Fibroblast of skin of scalp (primary cell): ENCODE results near the gene RASSF8.
"Not testable (repeated sequence)": the region's sequence is repeated elsewhere in the genome, so short reads cannot be mapped to it uniquely, and the experiment has no call there.

Experiments
- DNase-seq: peaks from one replicate; pipeline ENCODE4 v3.0.0-alpha.2; 2013

The RASSF8 gene

DNA sequence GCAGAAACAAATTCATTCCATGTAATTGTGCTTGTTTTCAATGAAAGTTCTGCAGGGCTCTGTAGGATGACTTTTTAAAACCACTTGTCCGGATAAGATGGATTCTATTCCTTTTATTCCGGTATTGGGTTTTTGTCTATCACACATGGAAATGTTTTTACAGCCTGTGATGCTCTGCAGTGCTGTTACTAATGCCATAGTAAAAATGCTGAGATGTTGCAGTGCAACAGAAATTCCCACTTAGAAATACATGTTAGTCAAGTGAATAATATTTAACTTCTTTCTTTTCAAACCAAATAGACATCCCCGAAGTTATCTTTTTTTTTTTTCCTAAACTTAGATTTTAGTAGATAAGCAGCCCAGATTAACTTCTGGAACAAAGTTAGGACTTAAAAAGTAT, 71.9 kb downstream of the RASSF8 start:
- DNase-seq = no peak

DNA sequence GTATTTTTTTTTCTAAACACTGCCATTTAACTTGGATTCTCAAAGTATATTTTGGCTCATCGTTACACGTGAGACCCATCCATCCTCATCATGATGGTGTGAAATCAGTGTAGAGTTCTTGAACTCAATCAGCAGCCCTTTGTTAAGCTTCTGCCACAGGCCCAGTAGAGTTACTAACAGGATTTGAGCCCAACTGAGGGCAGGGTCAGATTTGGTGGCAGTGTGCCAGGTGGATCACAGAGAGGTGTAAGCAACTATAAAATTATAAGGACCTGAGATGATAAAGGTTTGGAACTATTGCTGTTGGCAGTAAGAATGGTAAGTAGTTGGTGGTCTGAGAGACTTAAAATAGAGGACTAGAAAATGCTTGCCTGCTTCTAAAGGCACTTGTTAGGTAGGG, 72.8 kb downstream of the RASSF8 start:
- DNase-seq = no peak

DNA sequence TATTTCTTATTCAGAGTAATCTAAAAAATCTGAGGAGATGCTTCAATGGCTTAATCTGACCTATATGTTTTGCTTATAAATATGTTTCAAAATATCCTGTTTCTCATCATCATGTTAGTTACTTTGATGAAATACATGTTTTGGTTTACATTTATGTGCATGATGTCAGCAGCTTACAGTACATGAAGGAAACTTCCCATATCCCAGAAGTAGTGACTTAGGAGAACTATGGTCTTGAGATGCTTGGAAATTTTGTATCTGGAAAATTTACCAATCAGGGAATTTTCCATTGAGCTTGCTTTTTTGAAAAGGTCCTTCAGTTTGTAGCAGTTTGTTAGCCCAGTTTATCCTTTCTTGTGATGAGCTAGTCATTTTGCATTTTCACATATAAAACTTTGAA, 73.3 kb downstream of the RASSF8 start:
- DNase-seq = no peak

DNA sequence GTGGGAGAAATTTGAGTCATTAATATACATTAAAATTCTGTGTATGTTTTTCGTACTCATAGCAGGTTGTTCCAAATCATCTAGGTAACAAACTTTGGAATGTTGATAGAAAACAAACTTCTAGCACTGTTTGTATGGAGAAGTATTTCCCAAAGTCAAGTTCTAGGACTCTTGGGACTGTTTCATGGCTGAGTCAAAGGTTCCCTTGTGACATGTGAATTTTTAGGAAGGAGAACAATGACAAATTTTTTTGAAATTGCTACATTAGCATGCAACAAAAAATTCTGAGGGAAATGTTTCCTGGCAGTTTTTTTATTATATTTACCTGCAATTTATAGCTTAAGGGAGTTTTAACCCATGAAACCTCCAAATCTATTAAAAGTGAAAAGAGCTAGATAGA, 73.8 kb downstream of the RASSF8 start:
- DNase-seq = no peak

DNA sequence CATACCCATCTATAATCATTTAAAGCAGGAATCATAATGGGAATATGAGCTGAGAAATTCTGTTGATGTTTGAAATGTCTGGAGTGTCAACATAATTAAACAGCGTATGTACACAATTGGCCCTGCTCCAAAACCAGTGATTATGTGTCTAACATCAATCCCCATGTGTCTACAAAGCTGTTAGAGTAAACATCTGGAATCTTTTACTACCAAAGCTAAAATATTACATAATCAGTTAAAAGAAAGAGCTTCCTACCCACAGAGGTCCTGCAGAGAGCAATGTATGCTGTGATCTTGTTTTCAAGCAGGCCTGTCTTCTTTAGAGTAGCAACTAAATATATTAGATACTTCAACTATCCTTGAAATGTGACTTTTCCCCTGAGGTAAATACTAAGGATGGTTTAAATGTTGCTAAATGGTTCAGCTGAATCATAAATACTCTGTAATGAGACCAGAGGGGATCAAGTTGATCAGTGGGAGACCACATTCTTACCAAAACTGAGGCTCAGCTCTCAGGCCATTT, 74.3 kb downstream of the RASSF8 start:
- peak; percentile 88 for DNase-seq

DNA sequence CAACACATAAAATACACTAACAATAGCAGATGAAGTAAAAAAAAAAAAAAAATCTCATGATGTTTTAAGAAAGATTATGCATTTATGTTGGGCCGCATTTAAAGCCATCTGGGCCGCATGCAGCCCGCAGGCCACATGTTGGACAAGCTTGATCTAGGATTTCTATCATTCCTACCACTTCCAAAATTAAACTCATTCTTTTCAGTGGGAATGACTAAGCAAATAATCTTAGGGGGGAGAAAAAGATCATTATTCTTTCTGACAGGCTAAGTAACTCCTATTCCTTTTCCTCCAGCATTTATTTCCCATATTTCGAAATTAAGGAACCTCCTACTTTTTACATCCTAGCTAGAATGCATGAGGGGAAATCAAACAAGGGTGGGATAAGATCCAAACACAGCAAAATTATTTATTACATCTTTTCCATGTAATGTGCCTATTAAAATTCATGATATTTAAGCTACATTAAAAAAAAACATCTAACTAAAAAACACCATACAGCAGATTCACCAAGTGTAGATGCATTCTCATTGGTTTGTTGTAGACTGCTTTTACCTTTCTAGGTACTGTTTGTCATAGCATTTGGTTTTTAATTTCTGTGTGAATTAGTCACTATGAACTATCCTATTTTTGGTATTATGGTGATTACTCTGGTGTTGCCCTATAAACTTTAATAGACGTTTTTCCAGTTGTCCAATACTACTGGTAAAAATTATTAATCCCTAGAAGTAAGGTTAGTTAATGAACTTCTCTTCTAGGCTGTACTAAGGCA, 76.1 kb downstream of the RASSF8 start:
- peak; percentile 77 for DNase-seq

DNA sequence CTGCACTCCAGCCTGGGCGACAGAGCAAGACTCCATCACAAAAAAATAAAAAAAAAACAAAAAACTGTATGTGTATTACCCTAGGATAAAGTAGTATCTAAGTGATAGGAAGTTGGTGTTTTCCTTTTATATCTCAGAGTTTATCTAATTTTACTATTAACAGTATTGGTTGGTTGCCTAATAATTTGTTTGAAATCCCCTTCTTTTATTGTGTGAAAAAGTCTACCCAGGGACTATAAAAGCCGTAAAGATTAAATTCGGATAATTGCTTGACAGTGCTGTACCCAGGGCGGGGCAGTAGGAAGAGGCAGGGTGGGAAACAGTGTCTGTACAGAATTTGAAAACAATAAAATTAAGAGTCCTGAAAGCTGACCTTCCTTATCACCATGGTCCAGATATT, 78.4 kb downstream of the RASSF8 start:
- no peak for DNase-seq

DNA sequence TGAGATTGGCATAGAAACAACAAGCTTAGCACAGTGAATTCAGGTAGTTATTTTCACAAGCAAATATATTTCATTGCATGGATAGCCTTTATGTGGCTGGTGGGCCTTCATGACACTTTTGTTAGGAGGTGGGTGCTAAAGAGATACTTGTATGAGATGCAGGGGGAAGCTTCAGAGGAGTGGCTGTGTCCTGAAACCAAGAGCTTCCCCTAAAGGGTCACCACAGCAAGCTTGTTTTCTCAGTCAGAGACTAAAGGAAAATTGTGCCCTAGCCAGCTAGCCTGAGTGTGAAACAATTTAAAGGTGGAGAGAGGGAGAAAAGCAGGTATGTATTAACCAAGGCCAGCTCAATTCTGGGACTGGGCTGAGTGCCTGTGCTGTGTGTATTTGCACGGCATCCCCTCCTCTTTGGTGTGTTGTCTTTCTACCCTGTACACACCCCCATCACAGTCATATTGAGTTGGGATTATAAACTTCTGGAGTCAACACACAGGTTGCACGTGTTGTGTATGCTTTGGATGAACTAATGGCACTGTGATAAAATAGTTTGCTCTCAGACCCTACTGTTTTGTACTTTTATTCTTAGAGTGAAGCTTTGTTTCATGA, 79.2 kb downstream of the RASSF8 start:
- DNase-seq = no peak

DNA sequence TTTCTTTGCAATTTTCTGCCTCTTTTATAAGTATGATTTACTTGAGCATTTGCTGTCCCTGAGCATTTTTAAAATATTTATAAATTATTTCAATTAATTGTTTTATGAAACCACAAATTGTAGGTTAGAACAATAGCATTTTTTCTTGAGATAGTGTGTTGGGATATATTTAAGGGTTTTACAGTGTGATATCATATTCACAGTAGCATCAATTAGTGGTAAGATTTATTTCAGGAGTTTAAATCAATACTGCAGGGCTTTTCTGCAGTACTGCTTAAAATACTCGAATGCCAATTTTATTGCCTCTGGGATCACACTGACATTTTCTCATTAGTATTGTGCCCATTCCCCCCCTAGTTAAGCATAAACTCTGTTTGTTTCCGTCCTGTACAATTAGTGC, 84.2 kb downstream of the RASSF8 start:
- DNase-seq = no peak

DNA sequence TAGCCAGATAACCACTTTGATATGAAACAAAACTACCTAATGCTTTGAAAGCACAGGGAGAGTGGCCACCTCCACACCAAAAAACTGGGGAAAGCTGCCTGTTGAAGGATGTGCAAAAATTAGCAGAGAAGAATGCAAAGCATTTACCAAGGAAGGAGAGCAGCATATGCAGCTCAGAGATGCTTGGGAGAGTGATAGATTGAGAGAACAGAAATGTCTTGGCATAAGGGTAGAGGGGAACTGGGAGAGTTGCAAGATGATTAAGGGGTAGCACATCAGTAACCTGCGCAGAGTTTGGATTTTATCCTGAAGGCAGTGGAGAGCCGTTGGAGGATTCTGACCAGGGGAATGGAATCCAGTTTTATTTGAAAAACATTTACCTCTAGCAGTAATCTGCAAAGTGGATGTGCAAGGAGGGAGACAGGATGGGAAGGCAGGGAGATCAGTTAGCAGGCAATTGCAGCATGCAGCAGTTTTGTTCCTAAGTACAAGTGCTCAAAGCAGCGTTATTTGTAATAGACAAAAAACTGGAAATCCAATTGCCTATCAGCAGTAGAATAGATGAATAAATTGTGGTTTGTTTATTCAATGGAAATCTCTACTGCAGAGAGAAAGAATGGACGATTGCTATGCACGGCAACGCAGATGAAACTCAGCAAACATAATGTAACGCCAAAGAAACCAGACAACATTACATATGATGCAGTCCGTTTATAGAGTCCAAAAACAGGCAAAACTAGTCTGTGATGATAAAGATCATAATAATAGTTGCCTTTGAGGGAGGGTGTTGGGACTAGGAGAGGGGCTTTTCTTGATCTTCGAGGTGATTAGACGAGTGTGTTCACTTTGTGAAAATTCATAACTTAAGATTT, 84.9 kb downstream of the RASSF8 start:
- no peak for DNase-seq

DNA sequence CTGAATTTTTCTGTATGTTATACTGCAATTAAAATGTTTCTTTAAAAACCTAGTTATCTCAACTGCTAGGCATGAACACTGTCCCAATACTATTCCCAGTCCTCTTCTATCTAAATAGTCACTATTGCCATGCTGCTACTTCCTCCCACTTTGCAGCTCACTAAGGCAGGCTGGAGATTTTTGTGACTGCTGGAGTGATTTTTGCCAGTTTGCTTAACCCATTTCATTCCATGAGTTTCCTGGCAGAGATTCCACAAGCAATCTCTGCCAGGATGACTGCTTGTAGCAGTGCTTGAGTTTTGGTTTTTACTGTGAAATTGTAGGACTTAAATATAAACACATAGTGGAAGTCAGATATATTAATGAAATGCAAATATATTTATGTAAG, 85.5 kb downstream of the RASSF8 start:
- DNase-seq = peak; percentile 53

DNA sequence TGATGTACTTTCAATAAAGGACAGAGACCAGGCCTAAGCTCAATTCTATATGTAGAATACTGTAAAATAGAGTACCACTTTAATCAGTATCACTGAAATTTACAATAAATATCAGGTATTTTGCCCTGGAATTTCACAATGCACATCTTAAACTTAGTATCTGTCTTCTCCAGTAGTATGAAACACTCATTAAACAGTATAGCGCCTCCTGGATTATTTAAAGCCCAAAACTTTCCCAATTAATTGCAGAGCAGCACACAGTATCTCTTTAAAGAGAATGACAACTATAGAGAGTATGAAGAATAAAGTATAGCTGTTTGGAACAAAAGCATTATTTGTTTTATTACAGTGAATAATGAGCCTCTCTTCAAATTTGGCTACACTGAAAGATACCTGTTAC, 86.1 kb downstream of the RASSF8 start:
- no peak for DNase-seq

DNA sequence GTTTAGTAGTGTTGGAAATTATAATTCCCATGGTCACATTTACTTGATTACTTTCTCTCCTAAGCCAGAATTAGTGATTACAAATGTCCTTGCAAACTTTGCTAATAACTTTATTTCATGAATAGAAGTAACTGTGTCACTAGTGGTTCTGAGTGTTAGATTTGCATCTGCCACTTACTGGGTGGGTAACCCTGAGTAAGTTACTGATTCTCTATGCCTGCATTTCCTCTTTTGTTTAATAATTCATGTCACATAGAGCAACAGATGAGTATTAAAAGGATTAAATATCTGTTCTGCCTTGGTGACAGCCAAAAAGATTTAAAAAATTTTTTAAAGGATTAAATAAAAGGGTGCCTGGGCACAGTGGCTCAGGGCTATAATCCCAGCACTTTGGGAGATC, 87.7 kb downstream of the RASSF8 start:
- no peak for DNase-seq

DNA sequence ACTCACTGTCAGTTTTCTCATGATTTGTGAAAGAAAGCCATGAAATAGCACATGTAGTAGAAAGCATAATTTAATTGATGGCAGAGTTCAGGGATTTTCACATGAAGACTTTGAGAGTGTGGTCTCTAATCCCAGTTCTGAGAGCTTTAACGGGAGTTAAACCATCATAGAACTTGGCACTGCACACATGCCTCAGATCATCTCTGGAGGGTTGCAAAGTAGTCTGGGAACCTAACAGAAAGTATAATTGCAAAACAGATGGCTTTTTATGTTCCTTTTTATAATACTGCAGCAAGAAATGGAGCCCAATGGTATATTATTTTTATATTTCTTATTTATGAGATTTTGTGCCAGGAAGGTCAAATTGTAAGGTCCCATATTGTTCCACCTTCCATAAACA, 88.4 kb downstream of the RASSF8 start:
- DNase-seq = no peak

DNA sequence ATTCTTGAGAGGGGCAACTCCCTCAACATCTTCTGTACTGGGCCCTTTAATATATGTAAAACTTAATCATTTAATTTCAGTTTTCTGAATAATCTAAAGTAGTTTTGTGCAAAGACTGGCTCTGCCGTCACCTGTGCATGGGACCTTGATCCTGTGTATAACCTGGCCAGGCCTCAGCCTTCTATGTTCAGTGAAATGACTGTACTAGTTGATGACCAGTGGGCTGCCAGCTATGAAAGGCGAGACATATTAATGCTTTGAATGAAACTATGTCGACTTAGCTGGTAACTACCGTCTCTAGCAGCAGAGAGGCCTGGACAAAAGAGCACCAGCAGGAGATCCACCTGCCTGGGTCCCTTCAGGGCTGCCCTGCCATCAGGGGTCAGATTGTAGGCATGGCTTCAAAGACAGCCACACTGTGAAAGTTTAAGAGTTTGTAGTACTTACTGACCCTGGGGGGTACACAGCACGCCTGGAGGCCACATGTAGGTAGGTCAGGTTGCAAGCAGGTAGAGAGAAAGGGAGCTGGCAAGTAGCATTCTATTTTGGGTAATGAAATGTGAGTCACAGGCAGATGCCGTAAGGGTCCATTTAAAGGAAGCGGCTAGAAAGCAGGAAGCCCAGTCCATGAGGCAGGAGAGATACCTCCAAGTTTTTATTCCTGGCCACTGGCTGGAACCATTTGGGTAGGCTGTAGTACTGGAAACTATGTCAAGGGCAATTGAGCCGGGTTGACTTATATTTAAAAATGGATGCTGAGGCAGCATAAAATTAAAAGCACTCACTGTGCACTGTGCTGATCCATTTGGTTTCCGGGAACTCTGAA, 89.1 kb downstream of the RASSF8 start:
- DNase-seq = no peak

DNA sequence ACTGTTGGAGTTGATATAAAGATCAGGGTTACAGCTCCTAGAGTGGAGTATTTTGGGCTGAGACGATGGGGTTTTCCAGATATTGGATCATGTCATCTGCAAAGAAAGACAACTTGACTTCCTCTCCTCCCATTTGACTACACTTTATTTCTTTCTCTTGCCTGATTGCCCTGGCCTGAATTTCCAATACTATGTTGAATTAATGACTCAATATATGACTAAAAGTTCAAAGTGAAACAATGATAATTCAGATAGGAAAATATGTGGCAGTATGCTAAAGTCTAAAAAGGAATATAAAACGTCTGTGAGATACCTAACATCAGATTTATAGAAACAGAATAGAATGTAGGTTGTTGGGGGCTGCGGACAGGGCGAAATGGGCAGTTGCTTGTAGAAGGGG, 94.2 kb downstream of the RASSF8 start:
- DNase-seq = no peak

DNA sequence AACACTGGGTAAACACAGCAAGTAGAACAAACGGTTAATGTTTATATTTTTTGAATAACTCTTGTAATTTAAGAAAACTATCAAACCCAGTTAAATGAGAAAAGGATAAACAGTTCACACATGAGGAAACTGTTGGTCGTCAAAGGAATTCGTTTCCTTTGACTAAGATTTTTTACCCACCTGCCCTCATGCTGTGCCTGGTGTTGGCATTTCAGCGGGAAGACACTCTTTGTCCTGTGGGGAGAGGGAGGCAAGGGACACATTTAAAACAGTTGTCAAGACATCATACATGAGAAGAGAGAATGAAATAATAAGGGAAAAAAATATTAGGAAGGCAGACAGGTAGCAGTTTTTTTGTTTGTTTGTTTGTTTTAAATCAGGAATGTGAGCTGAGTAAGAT, 95.9 kb downstream of the RASSF8 start:
- no peak for DNase-seq

DNA sequence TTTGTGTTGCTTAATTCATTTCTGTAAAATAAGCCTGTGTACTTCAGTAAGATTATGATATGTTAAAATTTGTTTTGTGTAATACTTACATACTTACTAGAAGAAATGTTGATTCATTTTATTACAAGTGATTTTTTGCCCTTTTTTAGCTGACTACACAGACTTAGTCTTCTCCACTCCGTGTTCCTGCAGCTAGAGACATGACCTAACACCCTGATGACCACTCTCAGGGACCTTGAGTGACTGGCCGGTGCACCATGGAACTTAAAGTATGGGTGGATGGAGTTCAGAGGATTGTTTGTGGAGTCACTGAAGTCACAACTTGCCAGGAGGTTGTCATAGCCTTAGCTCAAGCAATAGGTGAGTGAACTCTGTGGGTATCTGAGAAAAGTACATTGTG, 96.6 kb downstream of the RASSF8 start:
- no peak for DNase-seq

DNA sequence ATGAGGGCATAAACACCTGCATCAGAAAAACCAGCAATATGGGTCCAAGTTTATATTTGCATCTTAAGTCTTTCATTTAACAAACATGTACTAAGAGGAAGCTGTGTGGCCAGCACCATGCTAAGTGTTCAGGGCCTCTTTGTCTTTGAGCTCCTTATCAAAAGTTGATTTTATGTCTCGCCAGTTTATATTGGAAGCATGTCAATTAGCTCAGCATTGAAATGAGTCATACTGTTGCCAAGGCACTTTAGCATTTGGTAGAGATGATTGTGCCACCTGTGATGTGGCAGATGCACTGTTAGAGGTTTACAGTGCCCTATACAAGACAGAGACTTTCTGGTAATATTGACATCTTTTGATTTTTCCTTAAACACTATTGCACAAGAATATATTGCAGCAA, 97.9 kb downstream of the RASSF8 start:
- DNase-seq = peak; percentile 25

DNA sequence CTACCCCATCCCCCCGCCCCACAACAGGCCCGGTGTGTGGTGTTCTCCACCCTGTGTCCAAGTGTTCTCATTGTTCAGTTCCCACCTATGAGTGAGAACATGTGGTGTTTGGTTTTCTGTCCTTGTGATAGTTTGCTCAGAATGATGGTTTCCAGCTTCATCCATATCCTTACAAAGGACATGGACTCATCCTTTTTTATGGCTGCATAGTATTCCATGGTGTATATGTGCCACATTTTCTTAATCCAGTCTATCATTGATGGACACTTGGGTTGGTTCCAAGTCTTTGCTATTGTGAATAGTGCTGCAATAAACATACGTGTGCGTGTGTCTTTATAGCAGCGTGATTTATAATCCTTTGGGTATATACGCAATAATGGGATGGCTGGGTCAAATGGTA, 98.8 kb downstream of the RASSF8 start:
- not testable (repeated sequence) for DNase-seq

DNA sequence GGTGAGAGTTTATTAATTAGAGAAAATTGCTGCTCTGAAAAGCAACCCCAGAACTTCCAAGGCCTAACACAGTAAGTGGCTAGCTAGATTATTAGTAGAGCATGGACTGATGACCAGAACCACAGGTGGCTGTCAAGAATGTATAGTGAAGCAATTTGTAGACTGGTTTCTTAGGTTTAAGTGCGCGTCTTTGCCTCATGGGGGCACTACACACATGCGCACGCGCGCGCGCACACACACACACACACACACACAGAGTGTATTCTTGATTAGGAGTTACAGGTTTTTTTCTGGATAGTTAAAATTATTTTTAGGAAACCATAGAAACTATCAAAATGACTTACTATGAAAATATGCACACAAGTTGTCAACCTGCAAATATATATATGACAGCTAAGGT, 99.8 kb downstream of the RASSF8 start:
- DNase-seq = no peak

DNA sequence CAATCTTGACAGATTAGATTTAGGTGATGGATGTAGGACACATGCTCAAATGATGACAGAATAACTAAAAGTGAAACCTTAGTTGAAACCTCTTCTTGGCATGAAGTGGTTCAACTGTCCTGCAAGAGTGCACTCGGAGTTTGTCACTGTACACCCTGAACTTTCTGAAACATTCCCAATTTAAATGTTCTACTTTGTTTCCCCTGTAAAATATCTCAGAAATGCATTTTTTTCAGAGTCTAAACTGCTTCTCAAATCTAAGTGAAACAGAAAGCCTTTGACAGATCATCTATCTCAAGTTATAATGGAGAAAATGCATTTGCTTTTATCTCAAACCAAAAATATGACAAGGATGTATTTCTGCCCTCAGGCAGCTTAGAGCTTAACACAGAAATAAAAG, 100.3 kb downstream of the RASSF8 start:
- peak; percentile 43 for DNase-seq

DNA sequence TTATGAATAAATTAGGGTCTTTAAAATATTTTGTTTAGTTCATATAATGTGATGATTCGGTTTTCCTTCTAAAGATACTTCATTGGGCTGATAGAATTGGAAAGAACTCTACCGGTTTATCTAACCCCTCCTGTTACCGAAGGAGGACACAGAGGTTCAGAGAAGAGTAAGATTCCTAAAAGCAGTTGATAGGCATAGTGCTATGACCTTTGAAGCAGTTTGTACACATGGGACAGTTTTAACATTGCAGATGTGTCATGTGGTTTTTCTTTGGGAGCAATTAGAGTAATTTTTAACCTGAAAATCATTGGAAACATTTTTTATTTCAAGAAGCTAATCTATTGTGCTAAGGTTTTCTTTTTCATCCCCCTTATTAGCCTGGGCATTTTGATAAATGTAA, 103.5 kb downstream of the RASSF8 start:
- DNase-seq = no peak
